SK-N-MC (cell line): ENCODE data around the gene EPHB3.

Experiments
- EZH2 ChIP-seq: fragments of 200-600 bp; sonication (generic); IDR thresholded peaks from one replicate; pipeline ENCODE4 v1.6.1; 2017; ENCODE audit warnings: antibody characterized with exemption
- FOXP2 ChIP-seq: optimal IDR thresholded peaks from 2 replicates; pipeline ENCODE3; 2011; ENCODE audit warnings: mild to moderate bottlenecking, moderate library complexity; ENCODE audit not compliant: insufficient read depth; ENCODE audit errors: extremely low read length, control extremely low read depth

GRCh38 chr3:184545769-184546168 lies 15.8 kb upstream of the EPHB3 start:
- TF ChIP-seq EZH2 (no peak), FOXP2 (no peak)
